Glutamatergic neuron (in vitro differentiated cells): Measurements from ENCODE around the gene DDX46. TPM values are rescaled to one million over a fixed set of nuclear protein-coding genes. Genes with fewer than 3 reads are reported as not detected.

Source experiments
- DNase-seq: peaks from one replicate; pipeline ENCODE4 v3.0.0; 2022
- H3K27ac Mint-ChIP-seq: one replicate; pipeline ENCODE4 v1.8.0; 2020; ENCODE audit warnings: mild to moderate bottlenecking, mixed read lengths, inconsistent platforms; ENCODE audit not compliant: unreplicated experiment
- H3K27me3 Mint-ChIP-seq: one replicate; pipeline ENCODE4 v1.8.0; 2020; ENCODE audit warnings: mild to moderate bottlenecking, moderate library complexity, mixed read lengths, inconsistent platforms; ENCODE audit not compliant: unreplicated experiment
- H3K36me3 Mint-ChIP-seq: one replicate; pipeline ENCODE4 v1.8.0; 2020; ENCODE audit warnings: mild to moderate bottlenecking, mixed read lengths, inconsistent platforms; ENCODE audit not compliant: unreplicated experiment
- H3K4me1 Mint-ChIP-seq: one replicate; pipeline ENCODE4 v1.8.0; 2020; ENCODE audit warnings: mild to moderate bottlenecking, low read depth, mixed read lengths, inconsistent platforms; ENCODE audit not compliant: unreplicated experiment
- H3K4me3 Mint-ChIP-seq: one replicate; pipeline ENCODE4 v1.8.0; 2020; ENCODE audit warnings: mild to moderate bottlenecking, mixed read lengths, inconsistent platforms; ENCODE audit not compliant: unreplicated experiment
- H3K9me3 Mint-ChIP-seq: one replicate; pipeline ENCODE4 v1.8.0; 2020; ENCODE audit warnings: mild to moderate bottlenecking, moderate library complexity, mixed read lengths, inconsistent platforms; ENCODE audit not compliant: unreplicated experiment
- CTCF ChIP-seq: fragments of 200-600 bp; sonication (generic); IDR thresholded peaks from one replicate; pipeline ENCODE4 v1.5.0; 2021; ENCODE audit not compliant: partially characterized antibody, unreplicated experiment
- total RNA-seq: library from RNA; stranded (reverse); fragmentation: NEBNext Ultra II Directional; extraction: Animal tissue kit (Norgen Biotek cat#: 25700); gene quantifications from one replicate; pipeline ENCODE4 v1.2.1, GENCODE V29; 2021; ENCODE audit not compliant: unreplicated experiment

Gene DDX46
- total RNA-seq, 1 donor from 2014 or later = 53.3 TPM

- Mint-ChIP-seq H3K27ac (no peak overlapping the region), H3K36me3 (no peaks in the 10 kb centered on the region), H3K27me3 (no peaks in the 10 kb centered on the region), H3K4me1 (no peaks in the 10 kb centered on the region), H3K4me3 (no peak overlapping the region), H3K9me3 (no peaks in the 10 kb centered on the region)
- no peak for DNase-seq
- no peak for TF ChIP-seq CTCF
Observed at GRCh38 chr5:134732819-134733218, 25.8 kb upstream of the DDX46 start.

DNA sequence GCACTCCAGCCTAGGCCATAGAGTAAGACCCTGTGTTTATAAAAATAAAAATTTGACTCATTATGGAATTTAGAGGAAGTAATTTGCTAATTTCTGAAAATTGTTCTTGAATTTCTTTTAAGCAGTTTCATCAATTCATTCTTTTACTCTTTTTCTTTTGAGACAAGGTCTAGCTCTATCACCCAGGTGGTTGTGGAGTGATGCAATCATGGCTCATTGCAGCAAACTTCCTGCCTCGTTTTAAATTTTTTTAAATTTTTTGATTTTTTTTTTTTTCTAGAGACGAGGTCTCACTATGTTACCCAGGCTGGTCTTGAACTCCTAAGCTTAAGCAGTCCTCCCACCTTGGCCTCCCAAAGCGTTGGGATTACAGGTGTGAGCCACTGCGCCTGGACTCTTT lies 23.3 kb upstream of the DDX46 start:
- peaks cover 3% of the 10 kb centered on the region for H3K9me3 Mint-ChIP-seq
- no peak overlapping the region for H3K27ac Mint-ChIP-seq
- no peak for DNase-seq
- no peaks in the 10 kb centered on the region for H3K36me3 Mint-ChIP-seq
- peaks cover 4% of the 10 kb centered on the region for H3K27me3 Mint-ChIP-seq
- TF ChIP-seq CTCF = no peak
- H3K4me3 Mint-ChIP-seq = no peak overlapping the region
- H3K4me1 Mint-ChIP-seq = peaks cover 5% of the 10 kb centered on the region

- TF ChIP-seq CTCF = no peak
- peaks cover 7% of the 10 kb centered on the region for H3K4me1 Mint-ChIP-seq
- DNase-seq = no peak
- peaks cover 4% of the 10 kb centered on the region for H3K27me3 Mint-ChIP-seq
- H3K36me3 Mint-ChIP-seq = no peaks in the 10 kb centered on the region
- H3K27ac Mint-ChIP-seq = no peak overlapping the region
- peaks cover 3% of the 10 kb centered on the region for H3K9me3 Mint-ChIP-seq
- H3K4me3 Mint-ChIP-seq = no peak overlapping the region
Observed at GRCh38 chr5:134736173-134736812, 22.3 kb upstream of the DDX46 start.

DNA sequence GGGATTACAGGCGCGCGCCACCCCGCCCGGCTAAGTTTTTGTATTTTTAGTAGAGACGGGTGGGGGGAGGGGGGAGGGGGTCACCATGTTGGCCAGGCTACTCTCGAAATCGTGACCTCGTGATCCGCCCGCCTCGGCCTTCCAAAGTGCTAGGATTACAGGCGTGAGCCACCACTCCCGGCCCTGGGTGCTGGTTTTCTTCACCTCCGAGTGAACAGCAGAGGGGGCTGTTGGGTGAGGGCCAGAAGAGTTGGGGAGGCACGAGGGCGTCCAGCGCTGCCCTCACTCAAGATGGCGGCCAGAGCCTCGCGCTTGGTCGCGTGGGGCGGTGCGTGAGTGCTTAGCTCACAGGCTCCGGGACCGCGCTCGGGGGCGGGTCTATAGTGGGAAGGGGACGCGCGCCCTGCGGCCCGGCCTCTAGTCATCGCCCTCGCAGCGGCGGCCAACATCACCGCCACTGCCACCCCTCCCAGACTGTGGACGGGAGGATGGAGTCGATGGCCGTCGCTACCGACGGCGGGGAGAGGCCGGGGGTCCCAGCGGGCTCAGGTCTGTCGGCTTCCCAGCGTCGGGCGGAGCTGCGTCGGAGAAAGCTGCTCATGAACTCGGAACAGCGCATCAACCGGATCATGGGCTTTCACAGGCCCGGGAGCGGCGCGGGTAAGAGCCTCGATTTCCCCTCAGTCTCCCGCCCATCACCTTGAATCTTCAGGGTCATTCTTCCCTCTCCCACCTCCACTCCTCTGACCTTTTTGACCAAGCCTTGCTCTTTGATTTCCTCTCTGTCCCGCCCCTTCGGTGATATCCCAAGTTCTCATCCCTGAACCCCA lies 20.2 kb upstream of the DDX46 start, which contains the start of gene CAMLG:
Gene CAMLG, plus strand, starts transcription at position 416 of the 830 bp plus-strand sequence. Its CDS starts 73 bp downstream, at position 489.
- H3K4me1 Mint-ChIP-seq = peaks cover 7% of the 10 kb centered on the region
- H3K27ac Mint-ChIP-seq = peak within 1 kb of the TSS; percentile 96
- H3K27me3 Mint-ChIP-seq = peaks cover 4% of the 10 kb centered on the region
- H3K4me3 Mint-ChIP-seq = peak within 1 kb of the TSS; percentile 100
- no peaks in the 10 kb centered on the region for H3K36me3 Mint-ChIP-seq
- peak; percentile 99 for DNase-seq
- TF ChIP-seq CTCF = peak; percentile 74
- peaks cover 3% of the 10 kb centered on the region for H3K9me3 Mint-ChIP-seq
